ENCODE measurements around the gene IGSF5.

DNA sequence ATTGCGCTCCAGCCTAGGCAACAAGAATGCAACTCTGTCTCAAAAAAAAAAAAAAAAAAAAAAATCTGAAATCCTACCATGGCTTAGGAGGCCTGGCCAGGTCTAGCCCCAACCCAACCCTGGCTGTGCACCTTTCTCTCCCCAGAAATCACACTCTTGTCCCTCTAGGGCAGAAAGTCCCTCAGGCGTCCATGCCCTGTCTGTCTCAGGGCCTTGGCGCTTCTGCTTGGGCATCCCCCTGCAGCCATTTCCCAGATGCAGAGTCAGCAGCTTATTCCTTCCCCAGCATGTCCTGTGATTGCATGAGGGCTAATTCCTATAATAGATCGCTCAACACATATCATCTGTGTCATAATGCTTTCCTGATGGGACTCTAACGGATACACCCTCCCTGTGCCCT lies 65.0 kb downstream of the IGSF5 start:
- TF ChIP-seq MEF2D (tag; conservative IDR thresholded peaks at IDR 0.05; ENCODE audit: low read depth) (no peak), KDM5B (IDR thresholded peaks at IDR 0.05; ENCODE audit: insufficient replicate concordance, low read depth, low read length) (no peak), ZNF133 (CRISPR knock-in tag; IDR thresholded peaks at IDR 0.05) (no peak), CHD4 (IDR thresholded peaks at IDR 0.05; ENCODE audit: insufficient read depth, insufficient replicate concordance, low read depth, low read length, poor library complexity, severe bottlenecking) (no peak), ZNF3 (CRISPR knock-in tag; IDR thresholded peaks at IDR 0.05) (no peak)
- TF ChIP-seq, protein P1, sequence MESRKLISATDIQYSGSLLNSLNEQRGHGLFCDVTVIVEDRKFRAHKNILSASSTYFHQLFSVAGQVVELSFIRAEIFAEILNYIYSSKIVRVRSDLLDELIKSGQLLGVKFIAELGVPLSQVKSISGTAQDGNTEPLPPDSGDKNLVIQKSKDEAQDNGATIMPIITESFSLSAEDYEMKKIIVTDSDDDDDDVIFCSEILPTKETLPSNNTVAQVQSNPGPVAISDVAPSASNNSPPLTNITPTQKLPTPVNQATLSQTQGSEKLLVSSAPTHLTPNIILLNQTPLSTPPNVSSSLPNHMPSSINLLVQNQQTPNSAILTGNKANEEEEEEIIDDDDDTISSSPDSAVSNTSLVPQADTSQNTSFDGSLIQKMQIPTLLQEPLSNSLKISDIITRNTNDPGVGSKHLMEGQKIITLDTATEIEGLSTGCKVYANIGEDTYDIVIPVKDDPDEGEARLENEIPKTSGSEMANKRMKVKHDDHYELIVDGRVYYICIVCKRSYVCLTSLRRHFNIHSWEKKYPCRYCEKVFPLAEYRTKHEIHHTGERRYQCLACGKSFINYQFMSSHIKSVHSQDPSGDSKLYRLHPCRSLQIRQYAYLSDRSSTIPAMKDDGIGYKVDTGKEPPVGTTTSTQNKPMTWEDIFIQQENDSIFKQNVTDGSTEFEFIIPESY (CRISPR knock-in tag; IDR thresholded peaks at IDR 0.05) = no peak
